Fibroblast of the aortic adventitia (primary cell): ENCODE data around the gene RMI2. TPM values are rescaled to one million over a fixed set of nuclear protein-coding genes. Genes with fewer than 3 reads are reported as not detected.

Source experiments
- DNase-seq: peaks from one replicate; pipeline ENCODE4 v3.0.0-alpha.2; 2010; ENCODE audit warnings: low read depth
- H3K4me3 ChIP-seq: 2 replicates; pipeline ENCODE4 v1.5.1; 2011; ENCODE audit warnings: low read depth, mild to moderate bottlenecking, control low read depth, low read length, moderate library complexity
- CTCF ChIP-seq: IDR thresholded peaks from 2 replicates; pipeline ENCODE4 v1.5.1; 2011; ENCODE audit warnings: mild to moderate bottlenecking, low read length, control low read depth, inconsistent platforms; ENCODE audit not compliant: insufficient read depth
- small RNA-seq: library from RNA; depleted of rRNA; stranded (forward); fragments of <200 nt; gene quantifications from one replicate; pipeline ENCODE3, GENCODE V24; 2012
- total RNA-seq: library from RNA; depleted of rRNA; stranded (reverse); fragments of >200 nt; gene quantifications from 2 replicates; pipeline ENCODE4 v1.2.3, GENCODE V29; 2012; ENCODE audit warnings: low replicate concordance

RMI2 gene
- total RNA-seq, 1 donor, result 24.4 TPM

- H3K4me3 ChIP-seq, result no peak overlapping the region
- peak; percentile 99 for TF ChIP-seq CTCF
- peak; percentile 66 for DNase-seq
Measured at GRCh38 chr16:11396241-11397048, 51.2 kb downstream of the RMI2 start.

GRCh38 chr16:11398136-11398535 is 52.9 kb downstream of the RMI2 start:
- DNase-seq, result no peak
- TF ChIP-seq CTCF, result no peak
- no peak overlapping the region for H3K4me3 ChIP-seq

- DNase-seq, result no peak
- TF ChIP-seq CTCF, result no peak
- H3K4me3 ChIP-seq, result no peak overlapping the region
Measured at GRCh38 chr16:11398851-11399250, 53.6 kb downstream of the RMI2 start.

GRCh38 chr16:11399261-11399831 is 54.1 kb downstream of the RMI2 start:
- no peak overlapping the region for H3K4me3 ChIP-seq
- no peak for TF ChIP-seq CTCF
- no peak for DNase-seq

- no peak for TF ChIP-seq CTCF
- DNase-seq, result no peak
- no peak overlapping the region for H3K4me3 ChIP-seq
Measured at GRCh38 chr16:11400076-11400475, 54.8 kb downstream of the RMI2 start.

Small RNAs within 50 kb of the gene (small RNA-seq; reads per million reads assigned to genes)
- gene AC099489.2 (not detected), gene MIR548H2 (not detected), gene RF00019 (not detected)

Other genes with a start within 250 kb of the RMI2 start
- gene SOCS1, start 89.3 kb upstream of the RMI2 start, total RNA-seq, result 3.3 and 5.6 TPM in 2 replicates
- not detected in 2 replicates for gene TNP2, start 76.1 kb upstream of the RMI2 start, total RNA-seq
- not detected in 2 replicates for gene PRM3, start 71.8 kb upstream of the RMI2 start, total RNA-seq
- gene PRM2, start 69.0 kb upstream of the RMI2 start, total RNA-seq, result not detected in 2 replicates
- not detected in 2 replicates for gene PRM1, start 64.1 kb upstream of the RMI2 start, total RNA-seq
- 13.9 and 44.6 TPM in 2 replicates for gene LITAF, start 241.5 kb downstream of the RMI2 start, total RNA-seq